ENCODE measurements around the gene ITGA5.
A peak's percentile ranks its signal among the peaks of the same experiment; 100 is the strongest.

Gene ITGA5

DNA sequence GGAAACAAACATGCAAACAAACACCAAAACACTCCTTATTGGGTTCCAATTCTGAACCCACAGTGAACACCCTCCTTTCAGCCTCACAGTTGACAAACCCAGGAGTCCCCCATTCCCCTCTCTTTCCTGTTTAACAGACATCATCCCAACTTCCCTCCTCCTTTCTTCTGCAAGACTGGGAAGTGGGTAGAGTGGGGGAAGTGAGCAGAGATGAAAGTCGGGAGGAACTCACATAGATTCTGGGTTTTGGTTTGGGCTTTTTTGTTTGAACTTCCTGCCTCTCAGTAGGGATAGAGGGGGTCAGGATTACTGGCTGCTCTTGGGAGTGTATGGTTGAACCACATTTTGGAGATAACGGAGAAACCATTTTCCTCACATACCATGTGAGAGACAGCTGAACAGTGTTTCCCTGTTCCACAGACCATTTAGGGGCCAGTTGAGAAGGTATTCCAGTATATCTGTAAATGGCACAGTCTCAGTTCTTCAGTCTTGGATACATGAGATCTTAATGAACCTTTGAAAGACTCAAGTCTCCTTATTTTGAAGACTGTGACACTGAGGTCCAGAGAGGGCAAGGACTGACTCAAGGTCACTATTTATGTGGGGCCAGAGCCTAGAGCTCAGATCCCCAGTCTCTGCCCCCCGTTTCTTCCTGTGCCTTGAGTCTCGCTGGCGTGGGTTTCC is 50.9 kb downstream of the ITGA5 start:
- CTCF ChIA-PET = interaction anchor here (0.6 to 1.5 kb wide), 10 partner anchors 9 to 77 kb away, joined by 3 to 16 read pairs (median 4); partner anchors contain the start of gene COPZ1

DNA sequence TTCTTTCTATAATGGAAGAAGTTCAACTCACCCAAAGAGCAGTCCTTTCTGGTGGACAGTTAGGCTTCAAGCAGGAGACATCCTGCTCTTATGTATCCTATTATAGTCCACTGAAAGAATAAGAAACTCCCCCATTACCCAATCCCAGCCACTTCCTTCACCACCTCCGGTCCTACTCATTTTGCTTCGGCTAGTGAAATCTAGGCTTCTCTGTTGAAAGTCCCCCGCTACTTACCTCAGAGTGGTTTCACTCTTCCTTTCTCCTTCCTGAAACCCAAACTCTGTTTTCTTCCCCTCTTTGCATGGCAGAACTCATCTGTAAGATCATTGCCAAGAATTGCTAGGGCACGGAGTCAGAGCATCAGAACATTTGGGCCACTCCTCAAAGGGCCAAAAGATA is 54.7 kb downstream of the ITGA5 start, which contains the start of gene GPR84:
Gene GPR84, minus strand, starts transcription at position 74 of the 400 bp plus-strand sequence. CDS start 635 bp downstream, outside the sequence.
- no peak for DNase-seq (ENCODE audit: extremely low spot score)
- TF ChIP-seq, protein P1, sequence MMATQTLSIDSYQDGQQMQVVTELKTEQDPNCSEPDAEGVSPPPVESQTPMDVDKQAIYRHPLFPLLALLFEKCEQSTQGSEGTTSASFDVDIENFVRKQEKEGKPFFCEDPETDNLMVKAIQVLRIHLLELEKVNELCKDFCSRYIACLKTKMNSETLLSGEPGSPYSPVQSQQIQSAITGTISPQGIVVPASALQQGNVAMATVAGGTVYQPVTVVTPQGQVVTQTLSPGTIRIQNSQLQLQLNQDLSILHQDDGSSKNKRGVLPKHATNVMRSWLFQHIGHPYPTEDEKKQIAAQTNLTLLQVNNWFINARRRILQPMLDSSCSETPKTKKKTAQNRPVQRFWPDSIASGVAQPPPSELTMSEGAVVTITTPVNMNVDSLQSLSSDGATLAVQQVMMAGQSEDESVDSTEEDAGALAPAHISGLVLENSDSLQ (IDR thresholded peaks at IDR 0.05) = no peak
- TF ChIP-seq HDGF (IDR thresholded peaks at IDR 0.05; ENCODE audit: borderline replicate concordance) (no peak), ZNF384 (IDR thresholded peaks at IDR 0.05) (no peak), CTBP1 (IDR thresholded peaks at IDR 0.05; ENCODE audit: borderline replicate concordance) (no peak), NFRKB (IDR thresholded peaks at IDR 0.05) (no peak), SP1 (IDR thresholded peaks at IDR 0.05) (no peak), TARDBP (IDR thresholded peaks at IDR 0.05) (no peak), BHLHE40 (IDR thresholded peaks at IDR 0.05; ENCODE audit: borderline replicate concordance) (no peak)
- ChIA-PET CTCF (no interaction called here), POLR2A (no interaction called here)

More for the DNA sequence above, 50.9 kb downstream of the ITGA5 start:
- TF ChIP-seq NFRKB (IDR thresholded peaks at IDR 0.05) (no peak), ZNF384 (IDR thresholded peaks at IDR 0.05) (no peak), FOXA1 (IDR thresholded peaks at IDR 0.05) (no peak), FOXM1 (IDR thresholded peaks at IDR 0.05; ENCODE audit: borderline replicate concordance) (no peak), ELF4 (IDR thresholded peaks at IDR 0.05) (no peak), CTBP1 (IDR thresholded peaks at IDR 0.05; ENCODE audit: borderline replicate concordance) (no peak), FOXK2 (IDR thresholded peaks at IDR 0.05) (no peak), TARDBP (IDR thresholded peaks at IDR 0.05) (no peak), L3MBTL2 (conservative IDR thresholded peaks at IDR 0.05) (no peak), ARNT (IDR thresholded peaks at IDR 0.05) (no peak), SUZ12 (IDR thresholded peaks at IDR 0.05) (no peak), SP1 (IDR thresholded peaks at IDR 0.05) (no peak), HDGF (IDR thresholded peaks at IDR 0.05; ENCODE audit: borderline replicate concordance) (no peak), LEF1 (IDR thresholded peaks at IDR 0.05; ENCODE audit: borderline replicate concordance) (no peak), BHLHE40 (IDR thresholded peaks at IDR 0.05; ENCODE audit: borderline replicate concordance) (no peak)
- TF ChIP-seq, protein P1 (IDR thresholded peaks at IDR 0.05) = no peak
- POLR2A ChIA-PET = interaction anchor here (1.4 kb wide), 1 partner anchor 88 kb away, joined by 3 read pairs; the partner anchor contains the start of gene HNRNPA1
- DNase-seq (ENCODE audit: extremely low spot score) = no peak

DNA sequence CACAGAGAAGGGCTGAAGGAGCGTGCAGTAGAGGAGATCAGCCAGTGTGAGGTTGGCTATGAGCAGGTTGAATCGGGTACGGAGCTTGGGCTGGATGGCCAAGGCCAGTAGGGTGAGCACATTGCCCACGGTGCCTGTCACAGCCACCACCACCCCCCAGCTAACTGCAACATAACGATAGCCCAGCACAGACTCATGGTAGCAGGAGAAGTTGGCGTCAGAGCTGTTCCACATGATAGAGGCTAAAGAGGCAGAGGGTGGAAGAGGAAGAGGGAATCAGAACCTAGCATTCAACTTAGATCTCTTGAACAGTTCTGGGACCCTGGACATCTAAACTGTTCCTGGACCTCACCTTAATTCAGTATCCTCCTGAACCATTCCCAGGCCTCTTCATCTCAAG is 55.4 kb downstream of the ITGA5 start:
- POLR2A ChIA-PET = no interaction called here
- CTCF ChIA-PET = interaction anchor here (0.7 to 1.8 kb wide), 3 partner anchors 16 to 70 kb away, joined by 3 to 5 read pairs (median 3); no protein-coding TSS in a partner anchor
- TF ChIP-seq FOXM1 (IDR thresholded peaks at IDR 0.05; ENCODE audit: borderline replicate concordance) (no peak), ARNT (IDR thresholded peaks at IDR 0.05) (no peak), TARDBP (IDR thresholded peaks at IDR 0.05) (no peak)
- no peak for DNase-seq (ENCODE audit: extremely low spot score)

DNA sequence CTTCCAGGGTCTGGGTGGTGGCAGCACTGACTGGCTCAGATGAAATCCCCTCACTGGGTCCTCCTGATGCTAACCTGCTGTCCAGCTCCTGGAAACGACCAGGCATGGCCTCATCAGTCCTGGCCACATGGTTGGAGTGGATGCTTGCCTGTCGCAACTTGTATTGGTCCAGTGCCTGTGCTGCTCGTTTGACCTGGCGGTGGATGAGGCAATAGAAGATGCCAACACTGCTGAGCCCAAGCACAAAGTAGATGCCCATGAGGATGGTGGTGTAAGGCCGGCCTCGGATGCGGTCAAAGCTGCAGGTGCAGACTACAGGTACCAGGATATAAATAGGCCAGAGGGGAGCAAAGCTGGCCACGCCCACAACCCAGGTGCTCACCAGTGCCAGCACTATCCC is 56.0 kb downstream of the ITGA5 start:
- ChIA-PET POLR2A (interaction anchor here (2.1 kb wide), 1 partner anchor 83 kb away, joined by 9 read pairs; the partner anchor contains the start of genes CBX5 and HNRNPA1), CTCF (interaction anchor here (0.8 to 1.8 kb wide), 2 partner anchors 16 to 70 kb away, joined by 3 to 5 read pairs; no protein-coding TSS in a partner anchor)
- DNase-seq (ENCODE audit: extremely low spot score) = no peak
- TF ChIP-seq FOXK2 (IDR thresholded peaks at IDR 0.05) = no peak
- TF ChIP-seq HDGF (IDR thresholded peaks at IDR 0.05; ENCODE audit: borderline replicate concordance) = no peak
- TF ChIP-seq FOXA1 (IDR thresholded peaks at IDR 0.05) = no peak
- no peak for TF ChIP-seq BHLHE40 (IDR thresholded peaks at IDR 0.05; ENCODE audit: borderline replicate concordance)
- no peak for TF ChIP-seq FOXM1 (IDR thresholded peaks at IDR 0.05; ENCODE audit: borderline replicate concordance)
- TF ChIP-seq SUZ12 (IDR thresholded peaks at IDR 0.05) = no peak

- CTCF ChIA-PET = interaction anchor here (0.7 to 2.2 kb wide), 4 partner anchors 8 to 132 kb away, joined by 3 to 11 read pairs (median 4); no protein-coding TSS in a partner anchor
- DNase-seq (ENCODE audit: extremely low spot score) = peak; percentile 73
- TF ChIP-seq TARDBP (IDR thresholded peaks at IDR 0.05) (no peak), FOXM1 (IDR thresholded peaks at IDR 0.05; ENCODE audit: borderline replicate concordance) (no peak), FOXK2 (IDR thresholded peaks at IDR 0.05) (no peak), LEF1 (IDR thresholded peaks at IDR 0.05; ENCODE audit: borderline replicate concordance) (no peak), FOXA1 (IDR thresholded peaks at IDR 0.05) (no peak), CTBP1 (IDR thresholded peaks at IDR 0.05; ENCODE audit: borderline replicate concordance) (no peak), SP1 (IDR thresholded peaks at IDR 0.05) (no peak), ELF4 (IDR thresholded peaks at IDR 0.05) (no peak), SUZ12 (IDR thresholded peaks at IDR 0.05) (no peak), BHLHE40 (IDR thresholded peaks at IDR 0.05; ENCODE audit: borderline replicate concordance) (no peak), L3MBTL2 (conservative IDR thresholded peaks at IDR 0.05) (no peak), HDGF (IDR thresholded peaks at IDR 0.05; ENCODE audit: borderline replicate concordance) (no peak), ARNT (IDR thresholded peaks at IDR 0.05) (no peak), NFRKB (IDR thresholded peaks at IDR 0.05) (no peak), ZNF384 (IDR thresholded peaks at IDR 0.05) (no peak)
- TF ChIP-seq, protein P1 (IDR thresholded peaks at IDR 0.05) = no peak
- POLR2A ChIA-PET = interaction anchor here (2.1 to 5.6 kb wide), 2 partner anchors 80 to 81 kb away, joined by 9 to 53 read pairs; partner anchors contain the start of genes CBX5 and HNRNPA1
These were observed 58.2 kb downstream of the ITGA5 start for GRCh38 chr12:54360717-54361456.

Measured in HEK293T (cell line).